ENCODE data around the gene SARS1. TPM values are rescaled to one million over a fixed set of nuclear protein-coding genes. Genes with fewer than 3 reads are reported as not detected.
A peak's percentile ranks its signal among the peaks of the same experiment; 100 is the strongest.

SARS1 gene
- total RNA-seq, 1 experiment from 2014 or later = 129 TPM

DNA sequence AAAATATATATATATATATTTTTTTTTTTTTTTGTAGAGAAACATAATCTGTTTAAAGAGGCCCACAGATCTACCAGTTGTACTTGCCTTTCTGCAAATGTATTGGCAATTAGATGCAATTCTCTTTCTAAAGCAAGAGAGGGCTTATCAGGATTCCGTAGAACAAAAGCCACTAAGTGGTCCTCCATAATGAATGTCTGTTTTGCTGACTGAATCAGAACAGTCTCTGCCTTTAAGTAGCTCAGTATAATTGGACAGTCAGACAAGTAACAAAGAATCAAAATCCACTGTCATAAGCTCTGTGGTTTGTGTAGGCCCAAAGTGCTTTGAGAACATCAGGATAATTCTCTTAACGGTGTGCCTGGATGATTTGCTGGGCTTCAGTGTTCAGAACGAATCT lies 17.3 kb downstream of the SARS1 start:
- H3K4me3 Mint-ChIP-seq (ENCODE audit: low read depth, unreplicated experiment) = no peak overlapping the region
- peaks cover 43% of the 10 kb centered on the region for H3K36me3 Mint-ChIP-seq (ENCODE audit: insufficient read depth, unreplicated experiment)
- H3K9me3 Mint-ChIP-seq (ENCODE audit: low read depth, unreplicated experiment) = no peaks in the 10 kb centered on the region
- TF ChIP-seq, protein P1, sequence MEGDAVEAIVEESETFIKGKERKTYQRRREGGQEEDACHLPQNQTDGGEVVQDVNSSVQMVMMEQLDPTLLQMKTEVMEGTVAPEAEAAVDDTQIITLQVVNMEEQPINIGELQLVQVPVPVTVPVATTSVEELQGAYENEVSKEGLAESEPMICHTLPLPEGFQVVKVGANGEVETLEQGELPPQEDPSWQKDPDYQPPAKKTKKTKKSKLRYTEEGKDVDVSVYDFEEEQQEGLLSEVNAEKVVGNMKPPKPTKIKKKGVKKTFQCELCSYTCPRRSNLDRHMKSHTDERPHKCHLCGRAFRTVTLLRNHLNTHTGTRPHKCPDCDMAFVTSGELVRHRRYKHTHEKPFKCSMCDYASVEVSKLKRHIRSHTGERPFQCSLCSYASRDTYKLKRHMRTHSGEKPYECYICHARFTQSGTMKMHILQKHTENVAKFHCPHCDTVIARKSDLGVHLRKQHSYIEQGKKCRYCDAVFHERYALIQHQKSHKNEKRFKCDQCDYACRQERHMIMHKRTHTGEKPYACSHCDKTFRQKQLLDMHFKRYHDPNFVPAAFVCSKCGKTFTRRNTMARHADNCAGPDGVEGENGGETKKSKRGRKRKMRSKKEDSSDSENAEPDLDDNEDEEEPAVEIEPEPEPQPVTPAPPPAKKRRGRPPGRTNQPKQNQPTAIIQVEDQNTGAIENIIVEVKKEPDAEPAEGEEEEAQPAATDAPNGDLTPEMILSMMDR (IDR thresholded peaks at IDR 0.05; ENCODE audit: unreplicated experiment) = no peak
- H3K27me3 Mint-ChIP-seq (ENCODE audit: unreplicated experiment) = no peaks in the 10 kb centered on the region
- H3K4me1 Mint-ChIP-seq (ENCODE audit: low read depth, unreplicated experiment) = no peaks in the 10 kb centered on the region
- DNase-seq = no peak
- intact Hi-C loops (cut with micrococcal nuclease; ENCODE audit: unreplicated experiment) = no loop called here
- CTCF ChIA-PET = interaction anchor here (0.6 kb wide), 1 partner anchor 1326 kb away, joined by 6 read pairs; no protein-coding TSS in a partner anchor
- BruUV-seq (replicated peaks) = TSS peak; percentile 7
- H3K27ac Mint-ChIP-seq (ENCODE audit: unreplicated experiment) = no peak overlapping the region

DNA sequence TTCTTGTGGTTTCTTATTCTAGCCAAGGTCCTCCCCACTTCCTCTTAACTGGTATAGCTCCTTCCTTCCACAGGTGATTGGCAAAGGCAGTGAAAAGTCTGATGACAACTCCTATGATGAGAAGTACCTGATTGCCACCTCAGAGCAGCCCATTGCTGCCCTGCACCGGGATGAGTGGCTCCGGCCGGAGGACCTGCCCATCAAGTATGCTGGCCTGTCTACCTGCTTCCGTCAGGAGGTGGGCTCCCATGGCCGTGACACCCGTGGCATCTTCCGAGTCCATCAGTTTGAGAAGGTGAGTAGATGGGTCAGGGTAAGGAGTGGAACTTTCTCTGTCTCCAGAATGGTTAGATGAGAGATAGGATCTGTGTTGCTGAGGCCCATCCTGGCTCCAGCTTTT lies 21.4 kb downstream of the SARS1 start:
- no TSS peak for BruUV-seq (replicated peaks)
- no peaks in the 10 kb centered on the region for H3K9me3 Mint-ChIP-seq (ENCODE audit: low read depth, unreplicated experiment)
- no peak overlapping the region for H3K27ac Mint-ChIP-seq (ENCODE audit: unreplicated experiment)
- intact Hi-C loops (cut with micrococcal nuclease; ENCODE audit: unreplicated experiment) = no loop called here
- H3K4me1 Mint-ChIP-seq (ENCODE audit: low read depth, unreplicated experiment) = peaks cover 7% of the 10 kb centered on the region
- H3K27me3 Mint-ChIP-seq (ENCODE audit: unreplicated experiment) = no peaks in the 10 kb centered on the region
- TF ChIP-seq, protein P1 (IDR thresholded peaks at IDR 0.05; ENCODE audit: unreplicated experiment) = no peak
- no peak for DNase-seq
- no peak overlapping the region for H3K4me3 Mint-ChIP-seq (ENCODE audit: low read depth, unreplicated experiment)
- CTCF ChIA-PET = no interaction called here
- H3K36me3 Mint-ChIP-seq (ENCODE audit: insufficient read depth, unreplicated experiment) = peaks cover 71% of the 10 kb centered on the region

DNA sequence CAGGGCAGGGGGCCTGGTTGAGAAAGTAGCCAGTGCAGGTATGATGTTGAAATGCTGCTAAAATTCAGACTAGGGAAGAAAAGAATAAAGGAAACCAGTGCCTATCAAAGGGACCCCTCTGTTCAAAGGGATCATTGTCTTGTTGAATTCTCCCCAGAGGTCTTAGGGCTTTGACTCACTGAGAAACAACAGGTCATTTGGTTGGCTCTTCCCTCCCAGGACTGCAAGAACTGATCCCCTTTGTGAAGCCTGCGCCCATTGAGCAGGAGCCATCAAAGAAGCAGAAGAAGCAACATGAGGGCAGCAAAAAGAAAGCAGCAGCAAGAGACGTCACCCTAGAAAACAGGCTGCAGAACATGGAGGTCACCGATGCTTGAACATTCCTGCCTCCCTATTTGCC lies 23.8 kb downstream of the SARS1 start:
- no TSS peak for BruUV-seq (replicated peaks)
- Mint-ChIP-seq H3K9me3 (ENCODE audit: low read depth, unreplicated experiment) (no peaks in the 10 kb centered on the region), H3K36me3 (ENCODE audit: insufficient read depth, unreplicated experiment) (peaks cover 78% of the 10 kb centered on the region), H3K4me3 (ENCODE audit: low read depth, unreplicated experiment) (no peak overlapping the region), H3K4me1 (ENCODE audit: low read depth, unreplicated experiment) (peaks cover 7% of the 10 kb centered on the region), H3K27ac (ENCODE audit: unreplicated experiment) (no peak overlapping the region), H3K27me3 (ENCODE audit: unreplicated experiment) (peaks cover 9% of the 10 kb centered on the region)
- CTCF ChIA-PET = no interaction called here
- TF ChIP-seq, protein P1 (IDR thresholded peaks at IDR 0.05; ENCODE audit: unreplicated experiment) = no peak
- no peak for DNase-seq
- intact Hi-C loops (cut with micrococcal nuclease; ENCODE audit: unreplicated experiment) = no loop called here

DNA sequence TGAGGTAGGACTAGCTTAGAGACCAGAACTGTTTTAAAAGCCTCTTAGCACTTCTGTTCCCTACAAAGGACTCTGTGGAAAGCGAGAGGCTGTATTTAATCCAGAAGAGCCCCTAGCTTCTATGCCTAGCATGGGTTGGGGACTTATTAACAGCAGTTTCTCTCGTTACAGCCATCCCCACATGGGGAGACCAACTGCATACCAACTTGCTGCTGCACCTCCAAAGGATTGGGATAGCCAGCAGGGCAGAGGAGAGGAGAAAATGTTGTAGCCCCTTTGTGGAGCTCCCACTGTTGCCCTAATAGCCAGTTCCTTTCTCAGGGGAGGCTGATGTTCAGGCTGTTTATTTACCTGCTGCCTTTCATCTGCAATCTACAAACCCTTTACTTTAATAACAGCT lies 24.7 kb downstream of the SARS1 start:
- BruUV-seq (replicated peaks) = no TSS peak
- Mint-ChIP-seq H3K36me3 (ENCODE audit: insufficient read depth, unreplicated experiment) (peaks cover 82% of the 10 kb centered on the region), H3K9me3 (ENCODE audit: low read depth, unreplicated experiment) (no peaks in the 10 kb centered on the region), H3K4me3 (ENCODE audit: low read depth, unreplicated experiment) (no peak overlapping the region), H3K4me1 (ENCODE audit: low read depth, unreplicated experiment) (peaks cover 7% of the 10 kb centered on the region), H3K27me3 (ENCODE audit: unreplicated experiment) (peaks cover 17% of the 10 kb centered on the region), H3K27ac (ENCODE audit: unreplicated experiment) (no peak overlapping the region)
- TF ChIP-seq, protein P1 (IDR thresholded peaks at IDR 0.05; ENCODE audit: unreplicated experiment) = no peak
- intact Hi-C loops (cut with micrococcal nuclease; ENCODE audit: unreplicated experiment) = no loop called here
- CTCF ChIA-PET = no interaction called here
- no peak for DNase-seq
